Measurements from ENCODE around the gene MEST.
"Not testable (repeated sequence)": the region's sequence is repeated elsewhere in the genome, so short reads cannot be mapped to it uniquely, and the experiment has no call there.

Gene MEST

DNA sequence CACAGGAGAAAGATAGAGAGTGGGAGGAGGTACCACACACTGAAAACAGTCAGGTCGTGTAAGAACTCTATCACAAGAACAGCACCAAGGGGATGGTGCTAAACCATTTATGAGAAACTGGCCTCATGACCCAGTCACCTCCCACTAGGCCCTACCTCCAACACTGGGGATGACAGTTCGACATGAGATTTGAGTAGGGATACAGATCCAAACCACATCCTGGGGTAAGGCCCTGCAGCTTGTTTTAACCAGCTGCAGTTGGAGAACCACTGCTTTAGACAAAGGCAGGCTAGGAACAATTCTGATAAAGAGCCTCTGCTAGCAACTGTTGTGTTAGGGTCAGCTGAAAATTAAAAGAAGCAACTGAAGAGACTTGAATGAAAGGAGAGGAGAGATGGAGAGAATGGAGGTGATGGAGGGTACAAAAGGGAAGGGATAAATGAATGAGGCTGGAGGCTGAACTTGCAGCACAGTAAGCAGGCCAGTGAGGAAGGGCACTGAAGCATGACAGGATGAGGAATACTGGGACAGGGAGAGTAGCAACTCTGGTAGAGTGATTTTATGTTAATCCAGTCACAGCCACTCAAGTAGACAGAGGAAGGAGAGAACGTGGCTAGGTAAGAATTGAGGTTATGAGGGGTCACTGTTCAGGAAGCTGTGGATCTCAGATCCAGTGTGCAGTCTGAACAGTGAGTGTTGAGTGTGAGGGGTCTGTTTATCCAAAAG is 23.6 kb downstream of the MEST start:
- no peak for FAIRE-seq
- no peak for DNase-seq (ENCODE audit: insufficient read length, low spot score)

GRCh38 chr7:130521258-130521951 is 29.5 kb downstream of the MEST start:
- FAIRE-seq (no peak), DNase-seq (ENCODE audit: insufficient read length, low spot score) (no peak)

DNA sequence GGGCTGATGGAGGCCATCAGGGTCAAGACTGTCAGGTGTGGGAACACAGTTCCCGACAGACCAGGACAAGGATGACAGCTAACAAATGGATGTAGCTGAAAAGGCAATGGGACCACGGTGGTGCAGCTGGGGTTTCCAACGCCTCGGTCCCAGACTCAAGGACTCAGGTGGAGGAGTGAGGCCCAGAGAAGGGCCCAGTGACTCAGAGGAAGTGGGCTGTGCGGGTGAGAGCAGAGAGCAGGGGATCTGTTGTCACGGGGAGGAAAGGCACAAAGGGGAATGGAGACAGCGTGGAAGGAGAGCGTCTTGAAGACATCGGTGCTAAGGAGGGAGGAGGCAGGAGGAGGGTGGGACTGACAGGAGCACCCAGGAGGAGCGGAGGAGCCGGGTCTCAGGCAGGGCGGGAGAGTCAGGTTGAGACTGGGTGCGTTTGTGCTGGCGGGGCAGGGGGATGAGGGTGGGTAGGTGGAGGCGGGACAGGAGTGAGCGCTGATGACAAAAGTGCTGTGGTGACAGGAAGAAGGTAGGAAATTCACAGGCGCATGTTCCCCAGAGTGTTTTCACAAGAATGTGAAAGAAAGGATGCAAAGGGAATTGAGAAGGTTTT is 31.7 kb downstream of the MEST start:
- FAIRE-seq; DNase-seq (ENCODE audit: insufficient read length, low spot score): not testable (repeated sequence)

- no peak for FAIRE-seq
- DNase-seq (ENCODE audit: insufficient read length, low spot score), result no peak
These were observed 32.7 kb downstream of the MEST start for GRCh38 chr7:130524628-130525027.

DNA sequence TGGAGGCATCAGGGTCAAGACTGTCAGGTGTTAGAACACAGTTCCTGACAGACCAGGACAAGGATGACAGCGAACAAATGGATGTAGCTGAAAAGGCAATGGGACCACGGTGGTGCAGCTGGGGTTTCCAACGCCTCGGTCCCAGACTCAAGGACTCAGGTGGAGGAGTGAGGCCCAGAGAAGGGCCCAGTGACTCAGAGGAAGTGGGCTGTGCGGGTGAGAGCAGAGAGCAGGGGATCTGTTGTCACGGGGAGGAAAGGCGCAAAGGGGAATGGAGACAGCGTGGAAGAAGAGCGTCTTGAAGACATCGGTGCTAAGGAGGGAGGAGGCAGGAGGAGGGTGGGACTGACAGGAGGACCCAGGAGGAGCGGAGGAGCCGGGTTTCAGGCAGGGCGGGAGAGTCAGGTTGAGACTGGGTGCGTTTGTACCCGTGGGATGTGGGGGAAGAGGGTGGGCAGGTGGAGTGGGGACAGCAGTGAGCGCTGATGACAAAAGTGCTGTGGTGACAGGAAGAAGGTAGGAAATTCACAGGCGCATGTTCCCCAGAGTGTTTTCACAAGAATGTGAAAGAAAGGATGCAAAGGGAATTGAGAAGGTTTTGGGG is 36.0 kb downstream of the MEST start:
- not testable (repeated sequence) for DNase-seq (ENCODE audit: insufficient read length, low spot score)

GRCh38 chr7:130529417-130529816 is 37.5 kb downstream of the MEST start:
- DNase-seq (ENCODE audit: insufficient read length, low spot score), result no peak
- FAIRE-seq, result no peak

More for the DNA sequence above, 36.0 kb downstream of the MEST start:
- FAIRE-seq, result not testable (repeated sequence)

- DNase-seq (ENCODE audit: insufficient read length, low spot score); FAIRE-seq: not testable (repeated sequence)
These were observed 46.0 kb downstream of the MEST start for GRCh38 chr7:130537894-130538293.

- not testable (repeated sequence) for FAIRE-seq; DNase-seq (ENCODE audit: insufficient read length, low spot score)
These were observed 49.4 kb downstream of the MEST start for GRCh38 chr7:130541287-130541686.

GRCh38 chr7:130542297-130542696 is 50.4 kb downstream of the MEST start:
- not testable (repeated sequence) for DNase-seq (ENCODE audit: insufficient read length, low spot score); FAIRE-seq

DNA sequence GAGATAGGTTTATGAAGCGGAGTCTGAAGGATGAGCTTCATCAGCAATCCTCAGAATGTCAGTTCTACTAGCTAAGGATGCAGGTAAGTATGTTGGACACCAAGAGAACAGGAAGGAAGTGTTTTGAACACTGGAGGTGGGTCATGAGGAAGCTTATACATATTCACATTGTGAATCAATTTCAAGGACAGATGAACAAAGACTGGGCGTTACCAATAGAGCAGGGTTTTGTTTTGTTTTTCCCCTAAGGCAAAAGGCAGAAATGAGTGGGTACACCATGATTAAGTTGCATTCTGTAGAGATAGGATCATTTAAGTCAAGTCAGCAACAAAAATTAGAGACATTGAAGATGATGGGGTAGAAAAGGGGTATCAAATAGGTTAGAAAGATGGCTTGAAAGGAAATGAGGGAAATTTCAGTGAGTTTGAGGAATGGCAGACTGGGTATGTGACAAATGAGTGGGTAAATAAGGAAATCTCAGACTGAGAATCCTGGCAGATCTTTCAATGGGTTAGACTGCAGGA is 51.7 kb downstream of the MEST start:
- no peak for FAIRE-seq
- no peak for DNase-seq (ENCODE audit: insufficient read length, low spot score)

- DNase-seq (ENCODE audit: insufficient read length, low spot score) (no peak), FAIRE-seq (no peak)
These were observed 52.5 kb downstream of the MEST start for GRCh38 chr7:130544356-130544755.

GRCh38 chr7:130553398-130554029 is 61.6 kb downstream of the MEST start:
- FAIRE-seq (no peak), DNase-seq (ENCODE audit: insufficient read length, low spot score) (no peak)

DNA sequence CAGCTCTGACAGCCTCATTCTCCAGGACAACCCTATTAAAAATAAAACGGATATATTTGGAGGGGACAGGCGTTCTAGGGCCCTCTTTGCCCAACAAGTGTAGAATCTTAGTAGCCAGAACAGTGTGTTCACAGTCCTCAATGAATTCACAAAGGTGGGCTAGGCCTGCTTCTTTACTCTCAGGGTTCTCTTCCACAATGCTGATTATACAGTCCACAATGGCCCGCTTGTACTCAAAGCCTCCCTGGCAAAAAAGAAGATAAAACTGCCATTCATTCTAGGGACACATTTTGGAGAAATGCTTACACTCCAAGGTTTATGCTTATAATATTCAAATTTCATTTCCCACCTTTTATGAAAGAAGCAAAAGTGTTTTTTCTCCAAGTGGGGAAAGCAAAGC is 62.6 kb downstream of the MEST start:
- FAIRE-seq, result no peak
- no peak for DNase-seq (ENCODE audit: insufficient read length, low spot score)
